ENCODE data around the gene MAP2K2.
A peak's percentile ranks its signal among the peaks of the same experiment; 100 is the strongest.

MAP2K2 gene

DNA sequence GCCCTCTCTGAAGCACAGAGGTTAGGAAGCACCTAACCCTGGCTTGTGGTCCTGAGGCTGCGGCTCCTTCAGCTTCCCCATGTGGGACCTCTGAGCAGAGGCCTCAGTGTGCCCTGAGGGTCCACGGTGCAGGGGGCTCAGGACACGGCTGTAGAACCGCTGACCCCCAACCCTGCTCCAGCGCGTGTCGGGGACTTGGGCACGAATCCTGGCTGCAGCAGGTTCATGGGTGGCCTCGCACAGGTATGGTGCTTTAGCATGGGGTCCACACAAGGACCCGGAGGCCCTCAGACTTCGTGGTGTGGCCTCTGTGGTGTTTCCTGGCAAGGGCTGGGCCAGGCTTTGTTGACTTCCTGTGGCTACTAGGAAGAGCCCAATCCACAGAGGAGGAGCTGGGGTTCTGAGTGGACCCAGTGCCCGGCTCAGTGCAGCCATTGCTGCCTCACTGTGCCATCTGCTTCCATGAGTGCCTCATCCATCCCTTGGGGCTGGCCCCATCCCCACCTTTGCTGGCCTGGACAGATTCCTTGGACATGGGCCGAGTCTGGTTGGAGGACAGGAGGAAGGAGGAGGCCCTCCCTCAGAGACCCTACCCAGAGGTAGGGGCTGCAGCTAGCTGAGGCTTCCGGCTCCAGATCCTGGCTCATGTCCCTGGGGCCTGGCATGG is 81.7 kb downstream of the MAP2K2 start:
- no peak for DNase-seq (ENCODE audit: low spot score)
- ChIA-PET POLR2A (ENCODE audit: low non-redundant PET) (no interaction called here), CTCF (interaction anchor here (0.5 to 0.6 kb wide), 2 partner anchors 301 to 320 kb away, joined by 3 to 4 read pairs; no protein-coding TSS in a partner anchor)
- TF ChIP-seq, protein P1, sequence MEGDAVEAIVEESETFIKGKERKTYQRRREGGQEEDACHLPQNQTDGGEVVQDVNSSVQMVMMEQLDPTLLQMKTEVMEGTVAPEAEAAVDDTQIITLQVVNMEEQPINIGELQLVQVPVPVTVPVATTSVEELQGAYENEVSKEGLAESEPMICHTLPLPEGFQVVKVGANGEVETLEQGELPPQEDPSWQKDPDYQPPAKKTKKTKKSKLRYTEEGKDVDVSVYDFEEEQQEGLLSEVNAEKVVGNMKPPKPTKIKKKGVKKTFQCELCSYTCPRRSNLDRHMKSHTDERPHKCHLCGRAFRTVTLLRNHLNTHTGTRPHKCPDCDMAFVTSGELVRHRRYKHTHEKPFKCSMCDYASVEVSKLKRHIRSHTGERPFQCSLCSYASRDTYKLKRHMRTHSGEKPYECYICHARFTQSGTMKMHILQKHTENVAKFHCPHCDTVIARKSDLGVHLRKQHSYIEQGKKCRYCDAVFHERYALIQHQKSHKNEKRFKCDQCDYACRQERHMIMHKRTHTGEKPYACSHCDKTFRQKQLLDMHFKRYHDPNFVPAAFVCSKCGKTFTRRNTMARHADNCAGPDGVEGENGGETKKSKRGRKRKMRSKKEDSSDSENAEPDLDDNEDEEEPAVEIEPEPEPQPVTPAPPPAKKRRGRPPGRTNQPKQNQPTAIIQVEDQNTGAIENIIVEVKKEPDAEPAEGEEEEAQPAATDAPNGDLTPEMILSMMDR (conservative IDR thresholded peaks at IDR 0.05; ENCODE audit: low read depth) = no peak
- H3K27ac ChIP-seq = peak overlapping the region; percentile 67

Data from RWPE1 (cell line).